GM23338 (cell line): ENCODE data around the gene DCLK1. TPM values are rescaled to one million over a fixed set of nuclear protein-coding genes. Genes with fewer than 3 reads are reported as not detected.

Source experiments
- ATAC-seq: fragments of 200-7000 bp; cut with Tn5 transposase; 3 replicates; pipeline ENCODE4 v1.9.1; 2020
- DNase-seq: peaks from one replicate; pipeline ENCODE4 v3.0.0-alpha.2; 2015; ENCODE audit warnings: low spot score
- H2AFZ ChIP-seq: fragments of 200-600 bp; sonication (generic); 2 replicates; pipeline ENCODE4 v1.8.0; 2016; ENCODE audit warnings: antibody characterized with exemption, mild to moderate bottlenecking, moderate library complexity
- H3F3A ChIP-seq: fragments of 200-600 bp; sonication (generic); replicated peaks from 2 replicates; pipeline ENCODE4 v1.8.0; 2017; ENCODE audit warnings: antibody characterized with exemption, mixed run types, low read depth
- H3K27ac ChIP-seq: fragments of 200-600 bp; sonication (generic); 2 replicates; pipeline ENCODE4 v1.6.1; 2016; ENCODE audit warnings: low read depth
- H3K27me3 ChIP-seq: fragments of 200-600 bp; sonication (generic); 2 replicates; pipeline ENCODE4 v1.8.0; 2016; ENCODE audit warnings: mild to moderate bottlenecking, mixed run types, moderate library complexity; ENCODE audit not compliant: insufficient read depth
- H3K36me3 ChIP-seq: fragments of 200-600 bp; sonication (generic); 2 replicates; pipeline ENCODE4 v1.8.0; 2016; ENCODE audit warnings: mild to moderate bottlenecking; ENCODE audit not compliant: insufficient read depth
- H3K4me1 ChIP-seq: fragments of 200-600 bp; sonication (generic); 2 replicates; pipeline ENCODE4 v1.8.0; 2016; ENCODE audit warnings: mild to moderate bottlenecking, moderate library complexity; ENCODE audit not compliant: insufficient read depth
- H3K4me2 ChIP-seq: fragments of 200-600 bp; sonication (generic); 2 replicates; pipeline ENCODE4 v1.7.1; 2017; ENCODE audit warnings: mixed run types
- H3K4me3 ChIP-seq: fragments of 200-600 bp; sonication (generic); 2 replicates; pipeline ENCODE4 v1.6.1; 2016; ENCODE audit warnings: mixed run types
- H3K79me2 ChIP-seq: fragments of 200-600 bp; sonication (generic); replicated peaks from 2 replicates; pipeline ENCODE4 v1.8.0; 2017; ENCODE audit warnings: mild to moderate bottlenecking; ENCODE audit not compliant: insufficient read depth
- H3K9me2 ChIP-seq: fragments of 200-600 bp; sonication (generic); 2 replicates; pipeline ENCODE4 v1.8.0; 2017; ENCODE audit not compliant: insufficient read depth
- H4K20me1 ChIP-seq: fragments of 200-600 bp; sonication (generic); replicated peaks from 2 replicates; pipeline ENCODE4 v1.8.0; 2017; ENCODE audit warnings: mild to moderate bottlenecking; ENCODE audit not compliant: insufficient read depth
- H3K27ac Mint-ChIP-seq: 2 replicates; pipeline ENCODE4 v1.8.0; 2020; ENCODE audit warnings: inconsistent platforms, mild to moderate bottlenecking, moderate library complexity, mixed read lengths
- H3K27me3 Mint-ChIP-seq: 3 replicates; pipeline ENCODE4 v1.8.0; 2022; ENCODE audit warnings: low read depth, mild to moderate bottlenecking, moderate library complexity, mixed read lengths, inconsistent platforms; ENCODE audit not compliant: insufficient read depth, poor library complexity
- H3K36me3 Mint-ChIP-seq: 3 replicates; pipeline ENCODE4 v1.8.0; 2021; ENCODE audit warnings: low read depth, mild to moderate bottlenecking, inconsistent platforms, moderate library complexity, mixed read lengths
- H3K4me1 Mint-ChIP-seq: 3 replicates; pipeline ENCODE4 v1.8.0; 2020; ENCODE audit warnings: mild to moderate bottlenecking, inconsistent platforms, mixed read lengths
- H3K4me3 Mint-ChIP-seq: 3 replicates; pipeline ENCODE4 v1.8.0; 2021; ENCODE audit warnings: moderate library complexity, mild to moderate bottlenecking, inconsistent platforms, mixed read lengths
- H3K9me3 Mint-ChIP-seq: 3 replicates; pipeline ENCODE4 v1.8.0; 2020; ENCODE audit warnings: moderate library complexity, mild to moderate bottlenecking, inconsistent platforms, mixed read lengths
- CREB1 ChIP-seq: fragments of 250-450 bp; sonication (Bioruptor Pico); IDR thresholded peaks from 2 replicates; pipeline ENCODE4 v1.5.0; 2020; ENCODE audit warnings: low read depth, mild to moderate bottlenecking, moderate library complexity
- EZH2 ChIP-seq: fragments of 200-600 bp; sonication (generic); IDR thresholded peaks from one replicate; pipeline ENCODE4 v1.8.0; 2017; ENCODE audit warnings: antibody characterized with exemption, mild to moderate bottlenecking, low read depth; ENCODE audit not compliant: unreplicated experiment
- EZH2phosphoT487 ChIP-seq: fragments of 200-600 bp; sonication (generic); IDR thresholded peaks from one replicate; pipeline ENCODE4 v1.8.1; 2018; ENCODE audit warnings: antibody characterized with exemption; ENCODE audit not compliant: unreplicated experiment
- JUNB ChIP-seq: IDR thresholded peaks from one replicate; pipeline ENCODE4 v1.6.1; 2016; ENCODE audit warnings: antibody characterized with exemption; ENCODE audit not compliant: unreplicated experiment
- NANOG ChIP-seq: IDR thresholded peaks from 2 replicates; pipeline ENCODE4 v1.6.1; 2016; ENCODE audit warnings: antibody characterized with exemption, borderline replicate concordance
- STAT1 ChIP-seq: IDR thresholded peaks from one replicate; pipeline ENCODE4 v1.6.1; 2016; ENCODE audit warnings: antibody characterized with exemption; ENCODE audit not compliant: unreplicated experiment
- ZNF114 ChIP-seq: fragments of 250-450 bp; sonication (Bioruptor Pico); IDR thresholded peaks from 2 replicates; pipeline ENCODE4 v1.5.0; 2020; ENCODE audit warnings: mild to moderate bottlenecking, moderate library complexity
- ZNF331 ChIP-seq: fragments of 250-450 bp; sonication (Bioruptor Pico); IDR thresholded peaks from 2 replicates; pipeline ENCODE4 v1.5.0; 2020; ENCODE audit warnings: low read depth, mild to moderate bottlenecking, moderate library complexity
- polyA plus RNA-seq: library from polyadenylated mRNA; unstranded; fragments of >200 nt; fragmentation: Nextera tagmentation; extraction: Ambion mirVana; gene quantifications from 2 replicates; pipeline ENCODE4 v1.2.1, GENCODE V29; 2016
- total RNA-seq: library from RNA; depleted of rRNA; stranded (reverse); fragments of >200 nt; shearing (Covaris generic); gene quantifications from 2 replicates; pipeline ENCODE4 v1.2.3, GENCODE V29; 2014
- TF ChIP-seq, protein P1 (sequence below), 2 experiments: fragments of 200-600 bp in 1 of 2; sonication (generic) in 1 of 2; conservative IDR thresholded peaks; 2 replicates each; pipeline versions ENCODE4 v1.5.1 to v1.6.1; 2016 to 2017; ENCODE audit warnings: antibody characterized with exemption in 2 of 2, low read depth in 2 of 2, mild to moderate bottlenecking in 2 of 2, moderate library complexity in 1 of 2
- TF ChIP-seq, protein P2 (sequence below): IDR thresholded peaks from one replicate; pipeline ENCODE4 v1.6.1; 2018; ENCODE audit warnings: antibody characterized with exemption; ENCODE audit not compliant: unreplicated experiment
- TF ChIP-seq, protein P3 (sequence below): IDR thresholded peaks from 2 replicates; pipeline ENCODE4 v1.6.1; 2016; ENCODE audit warnings: antibody characterized with exemption

Gene DCLK1
- total and polyA plus RNA-seq, 2 experiments from 2014 or later = 13.1 to 57.7 TPM

DNA sequence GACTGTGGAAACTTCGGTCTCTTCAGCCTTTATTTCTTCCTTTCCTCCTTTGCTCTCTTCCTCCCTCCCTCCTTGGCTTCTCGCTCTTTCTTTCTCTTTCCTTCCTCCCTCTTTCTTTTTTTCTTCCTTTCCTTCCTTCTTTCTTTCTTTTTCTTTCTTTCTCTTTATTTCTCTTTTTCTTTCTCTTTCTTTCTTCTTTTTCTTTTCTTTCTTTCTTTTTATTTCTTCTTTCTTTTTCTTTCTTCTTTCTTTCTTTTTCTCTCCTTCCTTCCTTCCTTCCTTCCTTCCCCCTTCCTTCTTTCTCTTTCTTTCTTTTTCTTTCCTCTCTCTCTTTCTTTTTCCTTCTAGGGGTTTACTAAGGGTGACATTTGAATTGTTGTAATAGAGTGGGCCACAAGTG lies 364.5 kb downstream of the DCLK1 start:
- H3K36me3 Mint-ChIP-seq = no peaks in the 10 kb centered on the region
- no peaks in the 10 kb centered on the region for H3K27me3 ChIP-seq
- no peak overlapping the region for H3K4me3 ChIP-seq
- H3K36me3 ChIP-seq = no peaks in the 10 kb centered on the region
- H3F3A ChIP-seq = peaks cover 10% of the 10 kb centered on the region; the same call in 1 of the 2 replicates
- no peak overlapping the region for H3K27ac ChIP-seq
- H3K9me2 ChIP-seq = no peaks in the 10 kb centered on the region
- H3K27ac Mint-ChIP-seq = no peak overlapping the region
- TF ChIP-seq, protein P1, sequence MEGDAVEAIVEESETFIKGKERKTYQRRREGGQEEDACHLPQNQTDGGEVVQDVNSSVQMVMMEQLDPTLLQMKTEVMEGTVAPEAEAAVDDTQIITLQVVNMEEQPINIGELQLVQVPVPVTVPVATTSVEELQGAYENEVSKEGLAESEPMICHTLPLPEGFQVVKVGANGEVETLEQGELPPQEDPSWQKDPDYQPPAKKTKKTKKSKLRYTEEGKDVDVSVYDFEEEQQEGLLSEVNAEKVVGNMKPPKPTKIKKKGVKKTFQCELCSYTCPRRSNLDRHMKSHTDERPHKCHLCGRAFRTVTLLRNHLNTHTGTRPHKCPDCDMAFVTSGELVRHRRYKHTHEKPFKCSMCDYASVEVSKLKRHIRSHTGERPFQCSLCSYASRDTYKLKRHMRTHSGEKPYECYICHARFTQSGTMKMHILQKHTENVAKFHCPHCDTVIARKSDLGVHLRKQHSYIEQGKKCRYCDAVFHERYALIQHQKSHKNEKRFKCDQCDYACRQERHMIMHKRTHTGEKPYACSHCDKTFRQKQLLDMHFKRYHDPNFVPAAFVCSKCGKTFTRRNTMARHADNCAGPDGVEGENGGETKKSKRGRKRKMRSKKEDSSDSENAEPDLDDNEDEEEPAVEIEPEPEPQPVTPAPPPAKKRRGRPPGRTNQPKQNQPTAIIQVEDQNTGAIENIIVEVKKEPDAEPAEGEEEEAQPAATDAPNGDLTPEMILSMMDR (conservative IDR thresholded peaks at IDR 0.05; ENCODE audit: low read depth in 2 of 2) = no peak
- no peak for TF ChIP-seq CREB1 (CRISPR knock-in tag)
- TF ChIP-seq JUNB = no peak
- no peaks in the 10 kb centered on the region for H3K79me2 ChIP-seq
- H3K4me1 ChIP-seq = no peaks in the 10 kb centered on the region
- no peaks in the 10 kb centered on the region for H3K9me3 Mint-ChIP-seq
- peaks cover 3% of the 10 kb centered on the region for H3K27me3 Mint-ChIP-seq
- H3K4me1 Mint-ChIP-seq = no peaks in the 10 kb centered on the region; the same call in 1 of the 3 replicates
- no peak for DNase-seq
- no peaks in the 10 kb centered on the region for H4K20me1 ChIP-seq
- no peak for ATAC-seq
- no peak overlapping the region for H3K4me3 Mint-ChIP-seq
- H2AFZ ChIP-seq = no peak overlapping the region
- H3K4me2 ChIP-seq = no peak overlapping the region

DNA sequence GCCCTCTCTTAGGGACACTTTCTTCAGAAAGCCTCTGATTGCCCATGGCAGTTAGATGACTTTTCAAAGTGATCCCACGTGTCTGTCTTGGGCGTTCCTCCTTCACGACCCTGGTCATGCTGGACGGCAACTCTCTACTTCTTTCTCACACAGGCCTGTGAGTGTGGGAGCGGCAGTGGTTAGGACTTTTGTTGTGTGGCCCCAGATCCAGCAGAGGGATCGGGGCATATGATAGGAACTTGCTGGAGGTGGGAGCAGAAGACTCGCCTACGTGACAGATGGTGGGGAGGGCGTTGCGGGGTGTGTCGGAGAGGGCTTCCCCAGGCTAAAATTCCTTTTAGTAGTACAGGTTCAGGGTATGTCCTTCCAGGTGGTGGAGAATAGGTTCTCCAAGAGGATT lies 365.2 kb downstream of the DCLK1 start:
- Histone ChIP-seq H3K79me2 (no peaks in the 10 kb centered on the region), H3K4me1 (no peaks in the 10 kb centered on the region), H3K9me2 (no peaks in the 10 kb centered on the region), H3K36me3 (no peaks in the 10 kb centered on the region), H3K4me2 (no peak overlapping the region), H3F3A (peaks cover 14% of the 10 kb centered on the region; the same call in 1 of the 2 replicates), H2AFZ (no peak overlapping the region), H3K27me3 (no peaks in the 10 kb centered on the region), H3K4me3 (no peak overlapping the region), H4K20me1 (no peaks in the 10 kb centered on the region), H3K27ac (no peak overlapping the region)
- no peaks in the 10 kb centered on the region; the same call in 1 of the 3 replicates for H3K4me1 Mint-ChIP-seq
- H3K4me3 Mint-ChIP-seq = no peak overlapping the region
- H3K27ac Mint-ChIP-seq = no peak overlapping the region
- TF ChIP-seq NANOG = no peak
- TF ChIP-seq ZNF331 (CRISPR knock-in tag) = no peak
- no peak for TF ChIP-seq CREB1 (CRISPR knock-in tag)
- no peak for TF ChIP-seq STAT1
- TF ChIP-seq EZH2 = no peak
- DNase-seq = no peak
- H3K36me3 Mint-ChIP-seq = no peaks in the 10 kb centered on the region
- H3K27me3 Mint-ChIP-seq = peaks cover 3% of the 10 kb centered on the region
- no peaks in the 10 kb centered on the region for H3K9me3 Mint-ChIP-seq
- no peak for ATAC-seq

DNA sequence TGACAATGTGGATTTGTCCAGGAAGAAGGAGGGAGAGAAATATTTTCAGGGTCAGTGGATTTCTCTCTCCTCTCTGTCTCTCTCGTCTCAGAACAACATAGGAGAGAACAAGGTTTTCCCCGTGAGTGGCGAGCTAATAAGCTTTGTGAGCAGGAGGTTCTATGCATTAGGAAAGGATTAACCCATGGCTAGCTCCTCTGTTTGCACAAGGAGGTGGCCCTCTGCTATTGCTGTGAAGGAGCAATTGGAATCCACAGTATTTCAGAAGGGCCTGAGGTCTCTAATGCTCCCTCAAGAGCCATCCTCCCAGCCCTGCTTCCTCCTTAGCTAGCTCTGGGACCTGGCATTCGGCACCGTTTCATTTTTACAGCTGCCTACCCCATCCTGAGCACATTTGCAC lies 365.8 kb downstream of the DCLK1 start:
- no peak overlapping the region for H3K27ac Mint-ChIP-seq
- no peaks in the 10 kb centered on the region; the same call in 1 of the 3 replicates for H3K4me1 Mint-ChIP-seq
- no peaks in the 10 kb centered on the region for H3K36me3 Mint-ChIP-seq
- Histone ChIP-seq H3K4me2 (no peak overlapping the region), H3F3A (peaks cover 14% of the 10 kb centered on the region; the same call in 1 of the 2 replicates), H3K4me3 (no peak overlapping the region), H3K27ac (no peak overlapping the region), H3K4me1 (no peaks in the 10 kb centered on the region), H4K20me1 (no peaks in the 10 kb centered on the region), H3K36me3 (no peaks in the 10 kb centered on the region), H3K9me2 (0 out of 2 replicates have a peak, but pooled peaks cover 2% of the 10 kb centered on the region), H3K79me2 (no peaks in the 10 kb centered on the region), H2AFZ (no peak overlapping the region), H3K27me3 (no peaks in the 10 kb centered on the region)
- peak; percentile 25; the same call in 2 of the 3 replicates for ATAC-seq
- H3K27me3 Mint-ChIP-seq = peaks cover 5% of the 10 kb centered on the region
- H3K4me3 Mint-ChIP-seq = no peak overlapping the region
- H3K9me3 Mint-ChIP-seq = no peaks in the 10 kb centered on the region
- DNase-seq = no peak
- TF ChIP-seq, protein P2, sequence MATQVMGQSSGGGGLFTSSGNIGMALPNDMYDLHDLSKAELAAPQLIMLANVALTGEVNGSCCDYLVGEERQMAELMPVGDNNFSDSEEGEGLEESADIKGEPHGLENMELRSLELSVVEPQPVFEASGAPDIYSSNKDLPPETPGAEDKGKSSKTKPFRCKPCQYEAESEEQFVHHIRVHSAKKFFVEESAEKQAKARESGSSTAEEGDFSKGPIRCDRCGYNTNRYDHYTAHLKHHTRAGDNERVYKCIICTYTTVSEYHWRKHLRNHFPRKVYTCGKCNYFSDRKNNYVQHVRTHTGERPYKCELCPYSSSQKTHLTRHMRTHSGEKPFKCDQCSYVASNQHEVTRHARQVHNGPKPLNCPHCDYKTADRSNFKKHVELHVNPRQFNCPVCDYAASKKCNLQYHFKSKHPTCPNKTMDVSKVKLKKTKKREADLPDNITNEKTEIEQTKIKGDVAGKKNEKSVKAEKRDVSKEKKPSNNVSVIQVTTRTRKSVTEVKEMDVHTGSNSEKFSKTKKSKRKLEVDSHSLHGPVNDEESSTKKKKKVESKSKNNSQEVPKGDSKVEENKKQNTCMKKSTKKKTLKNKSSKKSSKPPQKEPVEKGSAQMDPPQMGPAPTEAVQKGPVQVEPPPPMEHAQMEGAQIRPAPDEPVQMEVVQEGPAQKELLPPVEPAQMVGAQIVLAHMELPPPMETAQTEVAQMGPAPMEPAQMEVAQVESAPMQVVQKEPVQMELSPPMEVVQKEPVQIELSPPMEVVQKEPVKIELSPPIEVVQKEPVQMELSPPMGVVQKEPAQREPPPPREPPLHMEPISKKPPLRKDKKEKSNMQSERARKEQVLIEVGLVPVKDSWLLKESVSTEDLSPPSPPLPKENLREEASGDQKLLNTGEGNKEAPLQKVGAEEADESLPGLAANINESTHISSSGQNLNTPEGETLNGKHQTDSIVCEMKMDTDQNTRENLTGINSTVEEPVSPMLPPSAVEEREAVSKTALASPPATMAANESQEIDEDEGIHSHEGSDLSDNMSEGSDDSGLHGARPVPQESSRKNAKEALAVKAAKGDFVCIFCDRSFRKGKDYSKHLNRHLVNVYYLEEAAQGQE = no peak
- no peak for TF ChIP-seq CREB1 (CRISPR knock-in tag)
- TF ChIP-seq NANOG = no peak
- TF ChIP-seq ZNF331 (CRISPR knock-in tag) = no peak
- no peak for TF ChIP-seq EZH2
- TF ChIP-seq, protein P3, sequence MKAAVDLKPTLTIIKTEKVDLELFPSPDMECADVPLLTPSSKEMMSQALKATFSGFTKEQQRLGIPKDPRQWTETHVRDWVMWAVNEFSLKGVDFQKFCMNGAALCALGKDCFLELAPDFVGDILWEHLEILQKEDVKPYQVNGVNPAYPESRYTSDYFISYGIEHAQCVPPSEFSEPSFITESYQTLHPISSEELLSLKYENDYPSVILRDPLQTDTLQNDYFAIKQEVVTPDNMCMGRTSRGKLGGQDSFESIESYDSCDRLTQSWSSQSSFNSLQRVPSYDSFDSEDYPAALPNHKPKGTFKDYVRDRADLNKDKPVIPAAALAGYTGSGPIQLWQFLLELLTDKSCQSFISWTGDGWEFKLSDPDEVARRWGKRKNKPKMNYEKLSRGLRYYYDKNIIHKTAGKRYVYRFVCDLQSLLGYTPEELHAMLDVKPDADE = no peak
- TF ChIP-seq STAT1 = no peak
- TF ChIP-seq EZH2phosphoT487 = no peak
- no peak for TF ChIP-seq ZNF114 (CRISPR knock-in tag)
- no peak for TF ChIP-seq JUNB
